Bronchial epithelial cell (primary cell): Measurements from ENCODE around the gene KLRF2. TPM values are rescaled to one million over a fixed set of nuclear protein-coding genes. Genes with fewer than 3 reads are reported as not detected.
"Not testable (repeated sequence)": the region's sequence is repeated elsewhere in the genome, so short reads cannot be mapped to it uniquely, and the experiment has no call there.

ENCODE experiments used
- DNase-seq: peaks from one replicate; pipeline ENCODE4 v3.0.0-alpha.2; 2010; ENCODE audit warnings: low read depth
- FAIRE-seq: peaks from 2 replicates; lab custom pipeline; 2011; peaks lifted over from hg19 to GRCh38; lab: Jason Lieb, UNC
- H3K27me3 ChIP-seq: 2 replicates; pipeline ENCODE4 v1.5.1; 2011; ENCODE audit warnings: low read length; ENCODE audit not compliant: control insufficient read depth, insufficient read depth
- H3K36me3 ChIP-seq: 2 replicates; pipeline ENCODE4 v1.5.1; 2011; ENCODE audit warnings: low read length; ENCODE audit not compliant: control insufficient read depth, insufficient read depth
- H3K4me3 ChIP-seq: 2 replicates; pipeline ENCODE4 v1.5.1; 2011; ENCODE audit warnings: mild to moderate bottlenecking, low read depth, low read length, control low read depth
- total RNA-seq: library from RNA; depleted of rRNA; stranded (reverse); fragments of >200 nt; gene quantifications from 2 replicates; pipeline ENCODE4 v1.2.1, GENCODE V29; 2014
- TF ChIP-seq, protein P1 (sequence below): IDR thresholded peaks from 2 replicates; pipeline ENCODE4 v1.5.1; 2011; ENCODE audit warnings: mild to moderate bottlenecking, moderate library complexity, low read length, control low read depth, inconsistent platforms; ENCODE audit not compliant: insufficient read depth, severe bottlenecking

Gene KLRF2
- total RNA-seq, 1 donor from 2014 or later, result not detected

DNA sequence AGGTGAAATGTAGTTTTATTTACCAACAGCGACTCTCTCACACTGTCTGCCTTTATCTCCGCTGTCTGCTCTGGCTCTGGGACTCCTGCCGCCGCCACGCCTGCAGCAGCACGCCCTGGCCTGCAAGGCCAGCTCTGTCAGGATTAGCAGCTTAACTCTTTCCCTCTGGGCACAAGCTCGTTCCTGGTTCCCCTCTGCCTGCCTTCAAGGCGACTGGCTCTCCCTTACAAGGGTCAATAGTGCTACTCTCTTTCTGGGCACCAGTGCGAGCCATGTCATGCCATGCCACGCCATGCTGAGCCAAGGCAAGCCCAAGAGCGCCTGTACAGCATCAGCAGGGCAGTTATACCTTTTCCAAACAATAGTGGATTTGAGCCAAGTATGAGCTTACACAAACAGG lies 8.5 kb upstream of the KLRF2 start:
- no peaks in the 10 kb centered on the region for H3K36me3 ChIP-seq
- DNase-seq, result peak; percentile 87
- no peaks in the 10 kb centered on the region for H3K27me3 ChIP-seq
- H3K4me3 ChIP-seq, result no peak overlapping the region
- FAIRE-seq, result no peak
- TF ChIP-seq, protein P1, sequence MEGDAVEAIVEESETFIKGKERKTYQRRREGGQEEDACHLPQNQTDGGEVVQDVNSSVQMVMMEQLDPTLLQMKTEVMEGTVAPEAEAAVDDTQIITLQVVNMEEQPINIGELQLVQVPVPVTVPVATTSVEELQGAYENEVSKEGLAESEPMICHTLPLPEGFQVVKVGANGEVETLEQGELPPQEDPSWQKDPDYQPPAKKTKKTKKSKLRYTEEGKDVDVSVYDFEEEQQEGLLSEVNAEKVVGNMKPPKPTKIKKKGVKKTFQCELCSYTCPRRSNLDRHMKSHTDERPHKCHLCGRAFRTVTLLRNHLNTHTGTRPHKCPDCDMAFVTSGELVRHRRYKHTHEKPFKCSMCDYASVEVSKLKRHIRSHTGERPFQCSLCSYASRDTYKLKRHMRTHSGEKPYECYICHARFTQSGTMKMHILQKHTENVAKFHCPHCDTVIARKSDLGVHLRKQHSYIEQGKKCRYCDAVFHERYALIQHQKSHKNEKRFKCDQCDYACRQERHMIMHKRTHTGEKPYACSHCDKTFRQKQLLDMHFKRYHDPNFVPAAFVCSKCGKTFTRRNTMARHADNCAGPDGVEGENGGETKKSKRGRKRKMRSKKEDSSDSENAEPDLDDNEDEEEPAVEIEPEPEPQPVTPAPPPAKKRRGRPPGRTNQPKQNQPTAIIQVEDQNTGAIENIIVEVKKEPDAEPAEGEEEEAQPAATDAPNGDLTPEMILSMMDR, result no peak

DNA sequence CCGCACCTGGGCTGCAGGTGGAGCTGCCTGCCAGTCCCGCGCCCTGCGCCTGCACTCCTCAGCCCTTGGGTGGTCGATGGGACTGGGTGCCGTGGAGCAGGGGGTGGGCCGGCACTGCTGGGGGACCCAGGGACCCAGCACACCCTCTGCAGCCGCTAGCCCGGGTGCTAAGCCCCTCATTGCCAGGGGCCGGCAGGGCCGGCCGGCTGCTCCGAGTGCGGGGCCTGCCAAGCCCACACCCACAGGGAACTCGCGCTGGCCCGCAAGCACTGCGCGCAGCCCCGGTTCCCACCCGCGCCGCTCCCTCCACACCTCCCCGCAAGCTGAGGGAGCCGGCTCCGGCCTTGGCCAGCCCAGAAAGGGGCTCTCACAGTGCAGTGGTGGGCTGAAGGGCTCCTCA lies 5.2 kb upstream of the KLRF2 start:
- not testable (repeated sequence) for H3K27me3 ChIP-seq, DNase-seq, H3K36me3 ChIP-seq, FAIRE-seq, H3K4me3 ChIP-seq

DNA sequence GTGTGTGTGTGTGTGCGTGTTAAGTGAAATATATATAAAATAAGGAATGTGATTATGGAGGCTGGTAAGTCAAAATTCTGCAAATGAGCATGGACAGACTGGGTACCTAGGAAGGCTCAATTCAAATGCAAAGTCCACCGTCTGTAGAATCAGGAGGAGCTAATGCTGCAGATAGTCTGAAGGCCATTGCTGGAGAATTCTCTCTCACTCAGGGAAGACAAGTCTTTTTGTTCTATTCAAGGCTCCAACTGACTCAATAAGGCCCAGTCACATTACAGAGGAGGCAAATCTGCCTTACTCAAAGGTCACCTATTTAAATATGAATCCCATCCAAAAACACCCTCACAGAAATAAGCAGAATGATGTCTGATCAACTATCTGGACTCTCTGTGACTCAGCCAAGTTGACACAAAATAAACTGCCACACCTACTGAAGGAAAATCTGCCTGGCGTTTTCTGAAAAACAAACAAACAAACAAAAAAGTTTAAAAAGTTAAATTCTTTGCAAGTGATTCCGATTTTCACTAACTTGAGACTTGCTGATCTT lies 684 bp upstream of the KLRF2 start:
- TF ChIP-seq, protein P1, result no peak
- Histone ChIP-seq H3K4me3 (no peak overlapping the region), H3K27me3 (no peaks in the 10 kb centered on the region), H3K36me3 (no peaks in the 10 kb centered on the region)
- no peak for DNase-seq
- no peak for FAIRE-seq

DNA sequence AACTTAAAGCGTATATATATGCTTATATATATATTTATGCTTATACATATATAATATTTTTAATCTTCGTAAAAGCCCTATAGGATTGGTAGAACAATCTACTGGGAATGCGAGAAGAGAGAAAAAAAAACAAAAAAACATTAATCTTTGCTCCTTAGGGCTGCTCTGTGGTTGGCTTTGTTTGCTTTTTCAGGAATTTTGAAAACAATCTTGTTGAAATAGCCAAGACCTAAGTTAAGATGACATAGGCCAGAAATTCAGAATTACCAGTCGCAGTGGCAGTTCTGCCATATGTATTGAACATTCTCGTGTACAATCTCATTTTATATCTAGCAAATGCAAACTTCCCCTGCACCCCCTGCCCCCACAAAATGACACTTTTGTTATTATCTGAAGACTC lies 699 bp downstream of the KLRF2 start:
- no peak for DNase-seq
- FAIRE-seq, result no peak
- Histone ChIP-seq H3K4me3 (no peak overlapping the region), H3K27me3 (no peaks in the 10 kb centered on the region), H3K36me3 (no peaks in the 10 kb centered on the region)
- TF ChIP-seq, protein P1, result no peak

DNA sequence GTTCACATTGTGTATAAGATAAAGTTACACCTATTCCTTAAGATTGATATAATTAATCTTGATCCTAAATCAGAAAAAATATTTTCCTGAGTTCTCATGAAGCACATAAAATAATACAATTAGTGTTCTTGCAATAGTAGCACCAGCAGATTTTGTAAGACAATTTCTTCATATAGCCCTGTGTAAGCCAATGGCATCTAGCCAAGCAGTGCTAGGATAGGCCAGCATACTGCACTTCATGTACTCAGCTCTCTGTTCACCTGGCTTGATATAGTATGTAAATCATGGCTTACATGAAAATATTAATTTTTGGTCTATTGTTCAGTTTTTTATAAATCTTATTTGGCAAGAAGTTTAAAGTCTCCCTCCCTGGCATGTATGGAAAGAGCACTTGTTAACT lies 1.9 kb downstream of the KLRF2 start:
- FAIRE-seq, result no peak
- Histone ChIP-seq H3K4me3 (no peak overlapping the region), H3K27me3 (no peaks in the 10 kb centered on the region), H3K36me3 (no peaks in the 10 kb centered on the region)
- DNase-seq, result peak; percentile 69
- TF ChIP-seq, protein P1, result no peak

DNA sequence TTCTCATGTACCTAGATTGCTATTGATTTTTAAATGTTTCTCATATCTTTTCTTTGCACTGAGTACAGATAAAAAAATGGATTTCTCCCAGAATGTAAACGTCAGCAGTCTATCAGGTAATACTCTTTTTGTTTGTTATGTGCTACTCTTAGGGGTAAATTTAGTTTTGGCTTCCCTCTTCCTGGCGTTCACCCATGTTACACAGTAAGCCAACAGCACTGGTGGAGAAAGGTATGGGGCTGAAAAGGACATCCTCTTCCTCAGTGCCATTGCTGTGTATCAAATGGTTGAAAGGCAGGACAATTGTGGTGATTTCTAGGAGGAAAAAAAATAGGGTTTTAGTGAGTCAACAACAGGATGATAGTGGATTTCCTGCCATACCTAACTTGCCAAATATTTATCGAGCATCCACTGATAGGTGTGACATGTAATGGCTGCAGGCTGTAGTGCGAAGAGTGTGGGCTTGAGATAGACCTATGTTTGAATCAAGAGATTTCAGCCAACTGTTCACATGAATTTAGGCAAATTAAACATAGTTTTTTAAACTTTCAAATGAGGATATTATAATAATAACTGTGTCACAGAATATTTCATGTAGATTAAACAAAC lies 7.5 kb downstream of the KLRF2 start:
- TF ChIP-seq, protein P1, result no peak
- no peak overlapping the region for H3K4me3 ChIP-seq
- H3K27me3 ChIP-seq, result no peaks in the 10 kb centered on the region
- H3K36me3 ChIP-seq, result no peaks in the 10 kb centered on the region
- DNase-seq (peak; percentile 66), FAIRE-seq (no peak)
